Measurements from ENCODE around the gene C5orf46. TPM values are rescaled to one million over a fixed set of nuclear protein-coding genes. Genes with fewer than 3 reads are reported as not detected.
"Not testable (repeated sequence)": the region's sequence is repeated elsewhere in the genome, so short reads cannot be mapped to it uniquely, and the experiment has no call there.

The C5orf46 gene
- total RNA-seq (not detected), total RNA-seq (0 reads per million in 29 experiments)
- total RNA-seq (2013) = not detected

DNA sequence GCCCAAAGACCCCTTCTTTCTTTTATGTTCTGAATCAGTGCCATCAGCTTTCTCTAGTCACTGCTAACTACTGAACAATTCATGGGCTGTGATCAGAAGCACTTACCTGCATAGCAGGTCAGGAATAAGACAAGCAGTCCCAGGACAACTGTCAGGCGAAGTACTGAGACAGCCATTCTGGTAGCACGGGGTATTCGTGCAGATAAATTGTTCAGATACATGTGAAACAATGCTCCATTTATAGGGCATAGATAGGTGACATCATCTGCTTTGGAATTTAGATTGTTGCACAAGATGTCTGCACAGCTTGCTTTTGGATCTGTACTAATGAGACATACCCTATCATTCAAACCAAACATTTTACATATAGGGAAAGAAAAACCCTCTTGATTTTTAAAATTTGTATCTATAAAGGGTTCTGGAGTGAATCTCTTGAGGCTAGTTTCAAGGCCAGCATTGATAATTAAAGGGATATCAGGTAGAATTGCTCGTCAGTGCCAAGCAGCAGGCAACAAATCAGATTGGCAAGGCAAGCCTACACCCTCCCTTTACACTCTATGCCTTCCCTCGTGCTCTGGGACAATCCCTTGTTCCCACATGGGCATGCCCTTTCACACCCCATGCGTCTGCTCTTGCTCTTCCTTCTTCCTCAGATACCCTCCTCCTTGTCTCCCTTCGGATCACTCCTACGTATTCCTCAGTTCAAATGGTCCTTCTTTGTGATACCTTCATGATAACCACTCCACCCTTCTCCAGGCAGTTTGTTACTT lies at the start of gene C5orf46:
TSS of gene C5orf46 (minus strand) at position 213 of the 770 bp plus-strand sequence. CDS start at position 176, 37 bp downstream.
- no peaks in the 10 kb centered on the region for H3K9me3 ChIP-seq
- CTCF ChIA-PET = no interaction called here
- WGBS (ENCODE audit: insufficient coverage) = 79% methylated on average over 5 of the region's 8 CpGs
- Mint-ChIP-seq H3K4me3 (no peak within 1 kb of the TSS), H3K9me3 (peaks cover 0 to 8% (median 0%) of the 10 kb centered on the region in 3 donors), H3K4me1 (no peaks in the 10 kb centered on the region), H3K36me3 (no peaks in the 10 kb centered on the region), H3K27ac (no peak within 1 kb of the TSS), H3K27me3 (no peaks in the 10 kb centered on the region)
- no peaks in the 10 kb centered on the region for H3K36me3 ChIP-seq (ENCODE audit: control insufficient read depth in 2 of 2, extremely low read depth in 1 of 2, insufficient read depth in 1 of 2, low read length in 1 of 2)
- POLR2A ChIA-PET = no interaction called here
- H3K4me3 ChIP-seq (ENCODE audit: control insufficient read depth in 1 of 2, extremely low read depth in 1 of 2, low read length in 1 of 2) = no peak within 1 kb of the TSS
- H3K27ac ChIP-seq (ENCODE audit: low read length) = no peak within 1 kb of the TSS
- DNase-seq = no peak
- no peaks in the 10 kb centered on the region for H3K27me3 ChIP-seq (replicated peaks in 1 of 2; ENCODE audit: control insufficient read depth in 2 of 2, extremely low read depth in 1 of 2, insufficient read depth in 2 of 2, low read length in 1 of 2)
- H3K4me1 ChIP-seq (ENCODE audit: control insufficient read depth in 1 of 2, extremely low read depth in 1 of 2, insufficient read depth in 2 of 2, low read length in 2 of 2) = no peaks in the 10 kb centered on the region
- no peak for ATAC-seq (replicated peaks in 1 of 4)

DNA sequence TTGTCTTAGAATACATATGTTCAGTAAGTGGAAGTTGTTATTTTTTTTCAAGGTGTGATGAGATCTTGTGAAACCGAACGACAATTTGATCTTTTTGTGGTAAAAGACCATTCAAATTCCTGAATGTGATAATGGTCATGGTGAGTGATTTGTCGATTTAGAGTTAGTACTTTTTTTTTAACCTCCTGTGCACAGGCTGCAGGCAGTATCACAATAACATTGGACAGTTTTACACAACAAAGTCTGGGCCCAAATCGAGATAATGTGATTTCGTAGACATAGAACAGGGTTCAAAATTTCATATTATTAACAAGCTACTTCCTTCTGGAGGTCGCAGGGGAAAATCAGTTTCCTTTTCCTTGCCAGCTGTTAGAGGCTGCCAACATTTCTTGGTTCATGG lies 48.6 kb upstream of the C5orf46 start:
- Histone ChIP-seq H3K36me3 (ENCODE audit: control insufficient read depth in 2 of 2, extremely low read depth in 1 of 2, insufficient read depth in 1 of 2, low read length in 1 of 2) (no peaks in the 10 kb centered on the region), H3K4me1 (ENCODE audit: control insufficient read depth in 1 of 2, extremely low read depth in 1 of 2, insufficient read depth in 2 of 2, low read length in 2 of 2) (no peaks in the 10 kb centered on the region), H3K27ac (ENCODE audit: low read length) (no peak overlapping the region), H3K4me3 (ENCODE audit: control insufficient read depth in 1 of 2, extremely low read depth in 1 of 2, low read length in 1 of 2) (no peak overlapping the region), H3K27me3 (replicated peaks in 1 of 2; ENCODE audit: control insufficient read depth in 2 of 2, extremely low read depth in 1 of 2, insufficient read depth in 2 of 2, low read length in 1 of 2) (no peaks in the 10 kb centered on the region), H3K9me3 (no peaks in the 10 kb centered on the region)
- Mint-ChIP-seq H3K4me3 (no peak overlapping the region), H3K27ac (no peak overlapping the region), H3K27me3 (peaks cover 0 to 4% of the 10 kb centered on the region in 2 donors), H3K4me1 (no peaks in the 10 kb centered on the region), H3K9me3 (no peaks in the 10 kb centered on the region), H3K36me3 (no peaks in the 10 kb centered on the region)
- 40% methylated on average over 3 of the region's 6 CpGs for WGBS (ENCODE audit: insufficient coverage)
- DNase-seq (no peak), ATAC-seq (replicated peaks in 1 of 4) (no peak)
- ChIA-PET CTCF (interaction anchor here in 1 of 2 donors (0.7 kb wide), 1 partner anchor 49 kb away, joined by 3 read pairs; no protein-coding TSS in a partner anchor), POLR2A (no interaction called here)

DNA sequence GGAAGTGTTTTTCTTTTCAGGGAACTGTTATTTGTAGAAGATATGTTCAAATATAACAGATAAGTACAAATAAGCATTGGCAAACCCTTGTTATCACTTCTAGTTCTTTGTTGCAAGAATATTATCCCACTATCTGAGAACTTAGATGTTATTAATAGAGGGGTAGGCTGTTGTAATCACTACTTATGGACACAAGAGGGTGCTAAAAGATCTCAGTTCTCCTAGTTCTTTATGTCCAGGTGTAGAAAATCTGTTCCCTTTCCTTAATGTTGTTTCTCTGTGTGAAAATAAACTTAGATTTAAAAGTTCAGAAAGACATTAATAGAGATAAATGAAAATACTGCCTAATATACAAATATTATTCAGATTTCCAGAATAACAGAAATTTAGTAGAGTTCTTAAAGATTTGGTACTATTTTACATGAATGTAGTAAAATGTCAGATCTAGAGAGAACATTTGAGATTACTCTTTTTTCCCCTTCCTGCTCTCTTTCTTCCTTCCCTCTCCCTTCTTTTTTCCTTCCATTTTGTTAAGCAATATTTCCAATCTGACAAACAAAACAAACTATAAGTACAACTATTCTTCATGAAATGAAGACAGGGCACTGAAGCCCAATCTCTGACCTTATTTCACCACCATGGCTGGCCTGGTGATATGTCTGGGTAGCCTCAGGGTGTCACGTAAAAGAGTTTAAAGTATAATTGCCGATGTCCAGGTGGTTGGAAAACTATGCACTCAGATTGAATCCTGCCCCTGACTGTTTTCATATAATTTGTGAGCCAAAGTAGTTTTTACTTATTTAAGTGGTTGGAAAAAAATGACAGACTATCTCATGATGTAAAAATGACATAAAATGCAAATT lies 43.6 kb upstream of the C5orf46 start:
- Mint-ChIP-seq H3K9me3 (no peaks in the 10 kb centered on the region), H3K4me3 (no peak overlapping the region), H3K27ac (no peak overlapping the region), H3K36me3 (no peaks in the 10 kb centered on the region), H3K27me3 (peaks cover 0 to 7% of the 10 kb centered on the region in 2 donors), H3K4me1 (no peaks in the 10 kb centered on the region)
- ATAC-seq (replicated peaks in 1 of 4) = no peak
- peak in 1 of 35 experiments; percentile 14 for DNase-seq
- H3K36me3 ChIP-seq (ENCODE audit: control insufficient read depth in 2 of 2, extremely low read depth in 1 of 2, insufficient read depth in 1 of 2, low read length in 1 of 2) = no peaks in the 10 kb centered on the region
- POLR2A ChIA-PET = no interaction called here
- H3K4me1 ChIP-seq (ENCODE audit: control insufficient read depth in 1 of 2, extremely low read depth in 1 of 2, insufficient read depth in 2 of 2, low read length in 2 of 2) = no peaks in the 10 kb centered on the region
- H3K9me3 ChIP-seq = no peaks in the 10 kb centered on the region
- no peak overlapping the region for H3K27ac ChIP-seq (ENCODE audit: low read length)
- CTCF ChIA-PET = interaction anchor here (0.6 to 1.0 kb wide), 3 partner anchors 781 to 902 kb away, joined by 3 to 4 read pairs (median 3); no protein-coding TSS in a partner anchor
- H3K27me3 ChIP-seq (replicated peaks in 1 of 2; ENCODE audit: control insufficient read depth in 2 of 2, extremely low read depth in 1 of 2, insufficient read depth in 2 of 2, low read length in 1 of 2) = no peaks in the 10 kb centered on the region
- 67% methylated on average over 1 of the region's 2 CpGs for WGBS (ENCODE audit: insufficient coverage)
- no peak overlapping the region for H3K4me3 ChIP-seq (ENCODE audit: control insufficient read depth in 1 of 2, extremely low read depth in 1 of 2, low read length in 1 of 2)

DNA sequence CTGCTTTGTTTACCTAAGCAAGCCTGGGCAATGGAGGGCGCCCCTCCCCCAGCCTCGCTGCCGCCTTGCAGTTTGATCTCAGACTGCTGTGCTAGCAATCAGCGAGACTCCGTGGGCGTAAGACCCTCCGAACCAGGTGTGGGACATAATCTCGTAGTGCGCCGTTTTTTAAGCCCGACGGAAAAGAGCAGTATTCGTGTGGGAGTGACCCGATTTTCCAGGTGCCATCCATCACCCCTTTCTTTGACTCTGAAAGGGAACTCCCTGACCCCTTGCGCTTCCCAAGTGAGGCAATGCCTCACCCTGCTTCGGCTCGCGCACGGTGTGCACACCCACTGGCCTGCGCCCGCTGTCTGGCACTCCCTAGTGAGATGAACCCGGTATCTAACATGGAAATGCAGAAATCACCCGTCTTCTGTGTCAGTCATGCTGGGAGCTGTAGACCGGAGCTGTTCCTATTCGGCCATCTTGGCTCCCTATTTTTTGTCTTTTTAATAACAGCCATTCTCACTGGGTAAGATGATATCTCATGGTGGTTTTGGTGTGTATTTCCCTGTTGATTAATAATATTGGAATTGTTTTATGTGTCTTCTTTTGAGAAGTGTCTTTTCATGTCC lies 40.4 kb upstream of the C5orf46 start:
- H3K27me3 Mint-ChIP-seq; H3K27ac Mint-ChIP-seq; H3K9me3 ChIP-seq; H3K4me1 Mint-ChIP-seq; H3K9me3 Mint-ChIP-seq; CTCF ChIA-PET; H3K36me3 Mint-ChIP-seq; H3K27ac ChIP-seq (ENCODE audit: low read length); H3K27me3 ChIP-seq (replicated peaks in 1 of 2; ENCODE audit: control insufficient read depth in 2 of 2, extremely low read depth in 1 of 2, insufficient read depth in 2 of 2, low read length in 1 of 2); DNase-seq; H3K4me3 ChIP-seq (ENCODE audit: control insufficient read depth in 1 of 2, extremely low read depth in 1 of 2, low read length in 1 of 2); H3K4me3 Mint-ChIP-seq; H3K4me1 ChIP-seq (ENCODE audit: control insufficient read depth in 1 of 2, extremely low read depth in 1 of 2, insufficient read depth in 2 of 2, low read length in 2 of 2); POLR2A ChIA-PET; ATAC-seq (replicated peaks in 1 of 4); H3K36me3 ChIP-seq (ENCODE audit: control insufficient read depth in 2 of 2, extremely low read depth in 1 of 2, insufficient read depth in 1 of 2, low read length in 1 of 2): not testable (repeated sequence)
- WGBS (ENCODE audit: insufficient coverage) = 87% methylated on average over 20 of the region's 25 CpGs

DNA sequence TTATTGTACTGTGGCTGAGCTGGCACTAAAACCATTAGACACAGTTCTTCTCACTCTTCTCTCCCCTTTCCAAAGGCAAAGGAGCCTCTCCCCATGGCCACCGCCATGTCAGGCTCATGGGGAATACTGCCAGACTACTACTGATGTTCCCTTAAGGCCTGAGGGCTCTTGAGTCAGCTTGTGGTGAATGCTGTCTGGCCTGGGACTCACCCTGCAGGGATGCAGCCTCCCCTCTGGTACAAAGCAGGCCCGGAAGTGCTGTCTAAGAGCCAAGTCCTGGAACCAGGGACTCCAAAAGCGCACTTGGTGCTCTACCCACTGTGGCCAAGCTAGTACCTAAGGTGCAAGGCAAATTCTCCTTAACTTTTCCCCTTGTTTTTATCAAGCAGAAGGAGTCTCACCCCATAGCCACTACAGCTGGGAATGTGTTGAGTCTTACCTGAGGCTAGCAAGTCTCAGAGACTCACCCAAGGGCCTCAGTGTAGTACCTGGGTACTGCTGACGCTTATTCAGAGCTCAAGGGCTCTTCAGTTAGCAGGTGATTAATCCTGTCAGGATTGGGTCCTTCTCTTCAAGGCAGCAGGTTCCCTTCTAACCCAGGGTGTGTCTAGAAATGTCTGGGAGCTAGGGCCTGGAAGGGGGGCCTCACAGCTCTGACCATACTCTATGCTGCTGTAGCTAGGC lies 33.2 kb upstream of the C5orf46 start:
- H3K27ac Mint-ChIP-seq = no peak overlapping the region

DNA sequence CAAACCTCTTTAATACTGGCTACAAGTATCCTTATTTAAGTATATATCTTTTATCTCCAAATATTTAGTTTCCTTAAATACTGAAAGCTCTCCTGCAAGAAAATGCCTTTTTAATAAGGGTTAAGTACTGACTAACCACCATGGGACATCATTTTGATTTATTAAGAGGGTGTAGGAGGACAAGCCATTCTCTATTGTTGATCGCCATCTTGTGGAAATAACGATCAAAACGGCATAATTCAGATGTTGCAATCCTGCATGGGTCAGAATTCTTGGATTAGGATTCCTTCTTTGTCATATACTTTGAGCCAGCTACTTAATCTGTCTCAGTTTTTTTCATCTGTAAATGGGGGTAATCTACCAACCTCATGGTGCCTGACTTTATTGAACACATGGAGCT lies 28.7 kb upstream of the C5orf46 start:
- DNase-seq (no peak), ATAC-seq (replicated peaks in 1 of 4) (no peak)
- H3K4me1 ChIP-seq (ENCODE audit: control insufficient read depth in 1 of 2, extremely low read depth in 1 of 2, insufficient read depth in 2 of 2, low read length in 2 of 2) = no peaks in the 10 kb centered on the region
- no peaks in the 10 kb centered on the region for H3K36me3 ChIP-seq (ENCODE audit: control insufficient read depth in 2 of 2, extremely low read depth in 1 of 2, insufficient read depth in 1 of 2, low read length in 1 of 2)
- Mint-ChIP-seq H3K4me3 (no peak overlapping the region), H3K27ac (no peak overlapping the region), H3K36me3 (no peaks in the 10 kb centered on the region), H3K27me3 (peaks cover 0 to 2% of the 10 kb centered on the region in 2 donors), H3K4me1 (no peaks in the 10 kb centered on the region), H3K9me3 (peaks cover 0 to 3% (median 0%) of the 10 kb centered on the region in 3 donors)
- no peaks in the 10 kb centered on the region for H3K27me3 ChIP-seq (replicated peaks in 1 of 2; ENCODE audit: control insufficient read depth in 2 of 2, extremely low read depth in 1 of 2, insufficient read depth in 2 of 2, low read length in 1 of 2)
- no peaks in the 10 kb centered on the region for H3K9me3 ChIP-seq
- POLR2A ChIA-PET = no interaction called here
- CTCF ChIA-PET = interaction anchor here in 1 of 2 donors (0.6 kb wide), 1 partner anchor 179 kb away, joined by 4 read pairs; no protein-coding TSS in a partner anchor
- no peak overlapping the region for H3K4me3 ChIP-seq (ENCODE audit: control insufficient read depth in 1 of 2, extremely low read depth in 1 of 2, low read length in 1 of 2)
- H3K27ac ChIP-seq (ENCODE audit: low read length) = no peak overlapping the region
- 3% methylated on average over 3 of the region's 3 CpGs for WGBS (ENCODE audit: insufficient coverage)

More for the DNA sequence above, 33.2 kb upstream of the C5orf46 start:
- DNase-seq (no peak), ATAC-seq (replicated peaks in 1 of 4) (no peak)
- H3K4me3 Mint-ChIP-seq = no peak overlapping the region
- H3K4me1 Mint-ChIP-seq = no peaks in the 10 kb centered on the region
- Histone ChIP-seq H3K36me3 (ENCODE audit: control insufficient read depth in 2 of 2, extremely low read depth in 1 of 2, insufficient read depth in 1 of 2, low read length in 1 of 2) (no peaks in the 10 kb centered on the region), H3K27me3 (replicated peaks in 1 of 2; ENCODE audit: control insufficient read depth in 2 of 2, extremely low read depth in 1 of 2, insufficient read depth in 2 of 2, low read length in 1 of 2) (no peaks in the 10 kb centered on the region), H3K27ac (ENCODE audit: low read length) (no peak overlapping the region), H3K4me3 (ENCODE audit: control insufficient read depth in 1 of 2, extremely low read depth in 1 of 2, low read length in 1 of 2) (no peak overlapping the region), H3K4me1 (ENCODE audit: control insufficient read depth in 1 of 2, extremely low read depth in 1 of 2, insufficient read depth in 2 of 2, low read length in 2 of 2) (no peaks in the 10 kb centered on the region), H3K9me3 (no peaks in the 10 kb centered on the region)
- WGBS (ENCODE audit: insufficient coverage) = 90% methylated on average over 3 of the region's 4 CpGs
- no peaks in the 10 kb centered on the region for H3K36me3 Mint-ChIP-seq
- POLR2A ChIA-PET = no interaction called here
- CTCF ChIA-PET = no interaction called here
- H3K9me3 Mint-ChIP-seq = peaks cover 0 to 3% (median 0%) of the 10 kb centered on the region in 3 donors
- H3K27me3 Mint-ChIP-seq = no peaks in the 10 kb centered on the region

Data from T-cell (primary cell).